ENCODE results near the gene CAMK1D. TPM values are rescaled to one million over a fixed set of nuclear protein-coding genes. Genes with fewer than 3 reads are reported as not detected.

The CAMK1D gene
- total RNA-seq, 2 donors from 2014 or later = 42.5 to 50.7 TPM

GRCh38 chr10:12637649-12638048 is 288.3 kb downstream of the CAMK1D start:
- ATAC-seq (no peak), DNase-seq (peak in 1 of 2 donors; percentile 30)
- intact Hi-C loops (cut with DNase I, micrococcal nuclease) = no loop called here

- DNase-seq = peak; percentile 87 to 93
- peak; percentile 98 for ATAC-seq
- intact Hi-C loops (cut with DNase I, micrococcal nuclease) = no loop called here
These were observed 288.8 kb downstream of the CAMK1D start for GRCh38 chr10:12638103-12638502.

GRCh38 chr10:12638781-12639180 is 289.4 kb downstream of the CAMK1D start:
- intact Hi-C loops (cut with DNase I, micrococcal nuclease) = no loop called here
- DNase-seq = no peak
- no peak for ATAC-seq

GRCh38 chr10:12639996-12640944 is 290.9 kb downstream of the CAMK1D start:
- no peak for ATAC-seq
- DNase-seq = no peak
- intact Hi-C loops (cut with DNase I, micrococcal nuclease) = no loop called here

- ATAC-seq (no peak), DNase-seq (no peak)
- intact Hi-C loops (cut with DNase I, micrococcal nuclease) = no loop called here
These were observed 292.7 kb downstream of the CAMK1D start for GRCh38 chr10:12642036-12642435.

- DNase-seq (no peak), ATAC-seq (no peak)
- intact Hi-C loops (cut with DNase I, micrococcal nuclease) = no loop called here
These were observed 293.9 kb downstream of the CAMK1D start for GRCh38 chr10:12643279-12643678.

- intact Hi-C loops (cut with DNase I, micrococcal nuclease) = no loop called here
- no peak for ATAC-seq
- DNase-seq = no peak
These were observed 295.2 kb downstream of the CAMK1D start for GRCh38 chr10:12644380-12645144.

GRCh38 chr10:12645449-12645848 is 296.1 kb downstream of the CAMK1D start:
- ATAC-seq = no peak
- intact Hi-C loops (cut with DNase I, micrococcal nuclease) = no loop called here
- no peak for DNase-seq

- no peak for DNase-seq
- ATAC-seq = peak; percentile 84
- intact Hi-C loops (cut with DNase I, micrococcal nuclease) = no loop called here
These were observed 299.8 kb downstream of the CAMK1D start for GRCh38 chr10:12649012-12649584.

GRCh38 chr10:12650122-12650521 is 300.8 kb downstream of the CAMK1D start:
- ATAC-seq = no peak
- intact Hi-C loops (cut with DNase I, micrococcal nuclease) = no loop called here
- DNase-seq = no peak

GRCh38 chr10:12650538-12651298 is 301.4 kb downstream of the CAMK1D start:
- DNase-seq (no peak), ATAC-seq (no peak)
- intact Hi-C loops (cut with DNase I, micrococcal nuclease) = no loop called here

- DNase-seq (no peak), ATAC-seq (no peak)
- intact Hi-C loops (cut with DNase I, micrococcal nuclease) = loop anchor here in 1 of 2 donors (5.0 kb wide), 1 partner anchor 394 kb away; no protein-coding TSS in a partner anchor
These were observed 306.6 kb downstream of the CAMK1D start for GRCh38 chr10:12655940-12656339.

- ATAC-seq = peak; percentile 86
- intact Hi-C loops (cut with DNase I, micrococcal nuclease) = loop anchor here in 1 of 2 donors (5.0 kb wide), 1 partner anchor 394 kb away; no protein-coding TSS in a partner anchor
- no peak for DNase-seq
These were observed 307.3 kb downstream of the CAMK1D start for GRCh38 chr10:12656518-12657142.

- intact Hi-C loops (cut with DNase I, micrococcal nuclease) = loop anchor here in 1 of 2 donors (5.0 kb wide), 1 partner anchor 395 kb away; no protein-coding TSS in a partner anchor
- ATAC-seq (no peak), DNase-seq (no peak)
These were observed 308.1 kb downstream of the CAMK1D start for GRCh38 chr10:12657489-12657888.

- ATAC-seq = no peak
- intact Hi-C loops (cut with DNase I, micrococcal nuclease) = loop anchor here in 1 of 2 donors (5.0 kb wide), 1 partner anchor 396 kb away; no protein-coding TSS in a partner anchor
- no peak for DNase-seq
These were observed 309.2 kb downstream of the CAMK1D start for GRCh38 chr10:12658526-12658925.

GRCh38 chr10:12659706-12660105 is 310.4 kb downstream of the CAMK1D start:
- intact Hi-C loops (cut with DNase I, micrococcal nuclease) = loop anchor here in 1 of 2 donors (5.0 kb wide), 1 partner anchor 397 kb away; no protein-coding TSS in a partner anchor
- no peak for DNase-seq
- ATAC-seq = no peak

- DNase-seq = no peak
- no peak for ATAC-seq
- intact Hi-C loops (cut with DNase I, micrococcal nuclease) = no loop called here
These were observed 311.5 kb downstream of the CAMK1D start for GRCh38 chr10:12660812-12661211.

- intact Hi-C loops (cut with DNase I, micrococcal nuclease) = no loop called here
- ATAC-seq = no peak
- DNase-seq = no peak
These were observed 312.3 kb downstream of the CAMK1D start for GRCh38 chr10:12661671-12662070.
